Right cardiac atrium (tissue), 5 donors: ENCODE measurements around the gene ARRDC2. TPM values are rescaled to one million over a fixed set of nuclear protein-coding genes. Genes with fewer than 3 reads are reported as not detected.
A peak's percentile ranks its signal among the peaks of the same experiment; 100 is the strongest.
"Not testable (repeated sequence)": the region's sequence is repeated elsewhere in the genome, so short reads cannot be mapped to it uniquely, and the experiment has no call there.

ENCODE experiments used
- ATAC-seq, 2 donors: fragments of 200-7000 bp; cut with Tn5 transposase; one replicate each; pipeline versions ENCODE4 v1.8.0 to v1.9.1; 2020; ENCODE audit warnings: moderate library complexity in 2 of 2, mild to moderate bottlenecking in 1 of 2
- DNase-seq, 3 donors: peaks; one replicate each; pipeline ENCODE4 v3.0.0-alpha.2; 2020
- H3K27ac ChIP-seq: one replicate; pipeline ENCODE4 v1.5.1; 2013; ENCODE audit warnings: mild to moderate bottlenecking, low read length, control low read depth, moderate library complexity
- H3K27me3 ChIP-seq: one replicate; pipeline ENCODE4 v1.6.1; 2013; ENCODE audit not compliant: control insufficient read depth, insufficient read depth
- H3K4me1 ChIP-seq: one replicate; pipeline ENCODE4 v1.6.1; 2013; ENCODE audit warnings: low read length; ENCODE audit not compliant: control insufficient read depth, insufficient read depth
- H3K4me3 ChIP-seq: one replicate; pipeline ENCODE4 v1.5.1; 2013; ENCODE audit warnings: low read length, control low read depth
- H3K9me3 ChIP-seq: one replicate; pipeline ENCODE4 v1.6.1; 2013; ENCODE audit warnings: low read length; ENCODE audit not compliant: control insufficient read depth
- WGBS: extraction: QIAGEN DNeasy Blood & Tissue Kit; methylation state at CpG from one replicate; pipeline ENCODE4 v1.1.7; 2013; 5-methylcytosine and 5-hydroxymethylcytosine counted together
- intact Hi-C, 4 donors: fragments of 100-400 bp; cut with DNase I; formaldehyde crosslinking; loops; one replicate each; pipeline versions ENCODE4 v1.11.0 to v1.14.0; 2022 to 2023
- polyA plus RNA-seq: library from polyadenylated mRNA; stranded (reverse); fragments of 200-250 nt; gene quantifications from one replicate; pipeline ENCODE4 v1.2.3, GENCODE V29; 2013
- total RNA-seq, 4 donors: library from RNA; stranded (reverse); fragmentation: NEBNext Ultra II Directional; extraction: Animal tissue kit (Norgen Biotek cat#: 25700); gene quantifications; one replicate each; pipeline ENCODE4 v1.2.1, GENCODE V29; 2021
- donor health status: healthy with polysubstance abuse.
- donor health status: DM: no; HTN: yes; CAD: no.
- donor health status: DM: no; HTN: no; CAD: no.
- donor health status: DM: no; HTN: yes; CAD: no; lungs with severe emphysema.
- donor health status: DM: yes; HTN: yes; CAD: no.

The ARRDC2 gene
- total and polyA plus RNA-seq, 5 donors, result 14.2 to 24.7 (median 18.1) TPM

- ATAC-seq (no peak), DNase-seq (no peak)
- intact Hi-C loops, result no loop called here
- no peaks in the 10 kb centered on the region for H3K27me3 ChIP-seq
- WGBS, result 83% methylated on average over 1 of the region's 1 CpG
- H3K27ac ChIP-seq, result no peak overlapping the region
- H3K4me3 ChIP-seq, result no peak overlapping the region
- no peaks in the 10 kb centered on the region for H3K9me3 ChIP-seq
- no peaks in the 10 kb centered on the region for H3K4me1 ChIP-seq
Observed at GRCh38 chr19:17972230-17972629, 35.7 kb upstream of the ARRDC2 start.

DNA sequence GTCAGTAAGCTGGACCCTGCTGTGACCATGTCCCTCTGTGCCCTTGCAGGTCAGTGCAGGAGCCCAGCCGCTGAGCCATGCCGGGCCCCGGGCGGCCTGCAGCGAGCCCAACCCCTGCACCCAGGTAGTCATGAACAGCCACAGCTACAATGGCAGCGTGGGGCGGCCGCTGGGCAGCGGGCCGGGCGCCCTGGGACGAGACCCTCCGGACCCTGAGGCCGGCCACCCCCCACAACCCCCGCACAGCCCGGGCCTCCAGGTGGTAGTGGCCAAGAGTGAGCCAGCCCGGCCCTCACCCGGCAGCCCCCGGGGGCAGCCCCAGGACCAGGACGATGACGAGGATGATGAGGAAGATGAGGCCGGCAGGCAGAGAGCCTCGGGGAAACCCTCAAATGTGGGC is 34.2 kb upstream of the ARRDC2 start:
- Histone ChIP-seq H3K4me3 (no peak overlapping the region), H3K27ac (no peak overlapping the region), H3K27me3 (no peaks in the 10 kb centered on the region), H3K4me1 (no peaks in the 10 kb centered on the region), H3K9me3 (no peaks in the 10 kb centered on the region)
- DNase-seq (no peak), ATAC-seq (no peak)
- intact Hi-C loops, result no loop called here
- 95% methylated on average over 23 of the region's 23 CpGs for WGBS

DNA sequence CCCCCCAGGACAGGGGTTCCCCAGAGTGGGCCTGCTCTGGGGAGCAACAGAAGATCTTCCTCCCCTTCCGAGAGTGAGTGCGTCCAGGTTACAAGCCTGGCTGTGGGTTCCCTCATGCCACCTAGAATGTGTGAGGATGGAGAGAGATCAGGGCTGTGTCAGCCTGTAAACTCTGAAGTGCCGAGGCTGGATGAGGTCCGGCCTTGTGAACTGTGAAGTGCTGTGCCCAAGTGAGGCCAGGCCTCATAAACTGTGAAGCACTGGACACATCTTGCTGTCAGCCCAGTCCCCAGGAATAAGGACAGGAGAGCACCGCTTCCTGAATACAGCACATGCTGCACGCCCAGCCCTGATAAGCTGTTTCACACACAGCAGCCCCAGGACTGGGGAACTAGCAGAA is 33.4 kb upstream of the ARRDC2 start:
- intact Hi-C loops, result no loop called here
- DNase-seq, result no peak
- Histone ChIP-seq H3K9me3 (no peaks in the 10 kb centered on the region), H3K4me1 (no peaks in the 10 kb centered on the region), H3K4me3 (no peak overlapping the region), H3K27me3 (no peaks in the 10 kb centered on the region), H3K27ac (no peak overlapping the region)
- no peak for ATAC-seq
- WGBS, result 84% methylated on average over 6 of the region's 6 CpGs

GRCh38 chr19:17975032-17975431 is 32.9 kb upstream of the ARRDC2 start:
- Histone ChIP-seq H3K27ac (no peak overlapping the region), H3K27me3 (no peaks in the 10 kb centered on the region), H3K4me3 (no peak overlapping the region), H3K4me1 (no peaks in the 10 kb centered on the region), H3K9me3 (no peaks in the 10 kb centered on the region)
- intact Hi-C loops, result no loop called here
- DNase-seq (no peak), ATAC-seq (no peak)
- 83% methylated on average over 8 of the region's 8 CpGs for WGBS

DNA sequence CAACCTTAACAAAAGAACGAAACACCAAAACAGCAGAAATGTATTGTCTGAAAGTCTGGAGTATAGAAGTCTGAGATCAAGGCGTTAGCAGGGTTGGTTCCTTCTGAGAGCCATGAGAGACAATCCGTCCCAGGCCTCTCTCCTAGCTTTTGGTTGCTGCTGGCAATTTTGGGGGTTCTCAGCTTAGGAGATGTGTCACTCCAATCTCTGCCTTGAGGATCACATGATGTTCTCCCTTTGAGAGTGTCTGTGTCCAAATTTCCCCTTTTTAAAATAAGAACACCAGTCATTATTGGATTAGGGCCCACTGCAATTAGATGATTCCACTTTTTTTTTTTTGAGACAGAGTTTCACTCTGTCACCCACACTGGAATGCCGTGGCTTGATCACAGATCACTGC is 30.9 kb upstream of the ARRDC2 start:
- intact Hi-C loops, result no loop called here
- Histone ChIP-seq H3K27me3 (no peaks in the 10 kb centered on the region), H3K4me3 (no peak overlapping the region), H3K9me3 (no peaks in the 10 kb centered on the region), H3K27ac (no peak overlapping the region), H3K4me1 (no peaks in the 10 kb centered on the region)
- ATAC-seq (no peak), DNase-seq (no peak)
- 84% methylated on average over 4 of the region's 4 CpGs for WGBS

DNA sequence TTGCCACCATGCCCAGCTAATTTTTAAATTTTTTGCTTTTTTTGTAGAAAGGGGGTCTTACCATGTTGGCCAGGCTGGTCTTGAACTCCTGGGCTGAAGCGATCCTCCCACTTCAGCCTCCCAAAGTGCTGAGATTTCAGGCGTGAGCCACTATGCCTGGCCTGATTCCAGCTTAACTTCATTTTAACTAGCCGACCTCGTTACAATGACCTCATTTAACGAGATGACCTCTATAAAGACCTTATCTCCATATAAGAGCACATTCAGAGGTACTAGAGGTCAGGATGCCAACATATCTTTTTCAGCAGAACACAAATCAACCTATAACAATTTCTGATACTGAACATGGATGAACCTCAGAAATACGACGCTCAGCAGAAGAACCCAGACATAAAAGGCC is 30.5 kb upstream of the ARRDC2 start:
- no peak overlapping the region for H3K4me3 ChIP-seq
- WGBS, result 58% methylated on average over 7 of the region's 7 CpGs
- no peak overlapping the region for H3K27ac ChIP-seq
- DNase-seq (no peak), ATAC-seq (no peak)
- intact Hi-C loops, result no loop called here
- H3K9me3 ChIP-seq, result no peaks in the 10 kb centered on the region
- no peaks in the 10 kb centered on the region for H3K27me3 ChIP-seq
- H3K4me1 ChIP-seq, result no peaks in the 10 kb centered on the region

DNA sequence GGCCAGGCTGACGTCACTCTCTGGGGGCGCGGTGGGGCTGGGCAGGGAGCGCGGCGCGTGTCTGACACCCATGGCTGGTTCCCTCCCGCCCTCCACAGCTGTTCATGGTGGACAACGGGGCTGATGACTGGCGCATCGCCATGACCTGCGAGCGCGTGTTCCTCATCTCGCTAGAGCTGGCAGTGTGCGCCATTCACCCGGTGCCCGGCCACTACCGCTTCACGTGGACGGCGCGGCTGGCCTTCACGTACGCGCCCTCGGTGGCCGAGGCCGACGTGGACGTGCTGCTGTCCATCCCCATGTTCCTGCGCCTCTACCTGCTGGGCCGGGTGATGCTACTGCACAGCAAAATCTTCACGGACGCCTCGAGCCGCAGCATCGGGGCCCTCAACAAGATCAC is 26.4 kb upstream of the ARRDC2 start:
- WGBS, result 91% methylated on average over 38 of the region's 38 CpGs
- Histone ChIP-seq H3K4me3 (no peak overlapping the region), H3K4me1 (no peaks in the 10 kb centered on the region), H3K27ac (no peak overlapping the region), H3K9me3 (no peaks in the 10 kb centered on the region), H3K27me3 (no peaks in the 10 kb centered on the region)
- no peak for ATAC-seq
- intact Hi-C loops, result no loop called here
- DNase-seq, result no peak

GRCh38 chr19:17982430-17982829 is 25.5 kb upstream of the ARRDC2 start:
- no peak for ATAC-seq
- H3K4me1 ChIP-seq, result no peaks in the 10 kb centered on the region
- H3K4me3 ChIP-seq, result no peak overlapping the region
- DNase-seq, result no peak
- no peaks in the 10 kb centered on the region for H3K27me3 ChIP-seq
- H3K27ac ChIP-seq, result no peak overlapping the region
- intact Hi-C loops, result no loop called here
- no peaks in the 10 kb centered on the region for H3K9me3 ChIP-seq
- 74% methylated on average over 22 of the region's 22 CpGs for WGBS

GRCh38 chr19:17985037-17985818 is 22.7 kb upstream of the ARRDC2 start:
- Histone ChIP-seq H3K27me3 (no peaks in the 10 kb centered on the region), H3K4me1 (no peaks in the 10 kb centered on the region), H3K27ac (no peak overlapping the region), H3K4me3 (no peak overlapping the region), H3K9me3 (no peaks in the 10 kb centered on the region)
- intact Hi-C loops, result loop anchor here in 1 of 4 donors (5.0 kb wide), 1 partner anchor 33 kb away; no protein-coding TSS in a partner anchor
- ATAC-seq (peak in 1 of 2 donors; percentile 22), DNase-seq (no peak)
- 65% methylated on average over 17 of the region's 17 CpGs for WGBS

DNA sequence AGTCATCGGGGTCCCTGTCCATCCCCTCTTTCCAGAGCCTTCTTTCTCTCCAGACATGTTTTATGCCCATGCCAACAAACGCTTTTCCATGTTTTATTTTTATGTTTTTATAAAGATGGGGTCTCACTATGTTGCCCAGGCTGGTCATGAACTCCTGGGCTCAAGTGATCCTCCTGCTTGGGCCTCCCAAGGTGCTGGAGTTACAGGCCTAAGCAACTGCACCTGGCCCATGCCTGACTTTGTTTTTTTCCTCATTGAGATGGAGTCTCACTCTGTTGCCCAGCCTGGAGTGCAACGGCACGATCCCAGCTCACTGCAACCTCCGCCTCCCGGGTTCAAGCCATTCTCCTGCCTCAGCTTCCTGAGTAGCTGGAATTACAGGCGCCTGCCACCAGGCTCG is 21.4 kb upstream of the ARRDC2 start:
- peak in 1 of 3 donors; percentile 7 for DNase-seq
- H3K27me3 ChIP-seq, H3K4me3 ChIP-seq, H3K27ac ChIP-seq, ATAC-seq, H3K9me3 ChIP-seq, H3K4me1 ChIP-seq: not testable (repeated sequence)
- 68% methylated on average over 8 of the region's 8 CpGs for WGBS
- intact Hi-C loops, result loop anchor here in 1 of 4 donors (5.0 kb wide), 1 partner anchor 34 kb away; no protein-coding TSS in a partner anchor

GRCh38 chr19:17988161-17988560 is 19.8 kb upstream of the ARRDC2 start:
- Histone ChIP-seq H3K9me3 (no peaks in the 10 kb centered on the region), H3K4me1 (no peaks in the 10 kb centered on the region), H3K27me3 (no peaks in the 10 kb centered on the region), H3K27ac (no peak overlapping the region), H3K4me3 (no peak overlapping the region)
- no peak for ATAC-seq
- intact Hi-C loops, result loop anchor here in 1 of 4 donors (5.0 kb wide), 1 partner anchor 36 kb away; no protein-coding TSS in a partner anchor
- DNase-seq, result peak in 1 of 3 donors; percentile 20
- WGBS, result 92% methylated on average over 13 of the region's 13 CpGs
